ENCODE data around the gene LRR1.

DNA sequence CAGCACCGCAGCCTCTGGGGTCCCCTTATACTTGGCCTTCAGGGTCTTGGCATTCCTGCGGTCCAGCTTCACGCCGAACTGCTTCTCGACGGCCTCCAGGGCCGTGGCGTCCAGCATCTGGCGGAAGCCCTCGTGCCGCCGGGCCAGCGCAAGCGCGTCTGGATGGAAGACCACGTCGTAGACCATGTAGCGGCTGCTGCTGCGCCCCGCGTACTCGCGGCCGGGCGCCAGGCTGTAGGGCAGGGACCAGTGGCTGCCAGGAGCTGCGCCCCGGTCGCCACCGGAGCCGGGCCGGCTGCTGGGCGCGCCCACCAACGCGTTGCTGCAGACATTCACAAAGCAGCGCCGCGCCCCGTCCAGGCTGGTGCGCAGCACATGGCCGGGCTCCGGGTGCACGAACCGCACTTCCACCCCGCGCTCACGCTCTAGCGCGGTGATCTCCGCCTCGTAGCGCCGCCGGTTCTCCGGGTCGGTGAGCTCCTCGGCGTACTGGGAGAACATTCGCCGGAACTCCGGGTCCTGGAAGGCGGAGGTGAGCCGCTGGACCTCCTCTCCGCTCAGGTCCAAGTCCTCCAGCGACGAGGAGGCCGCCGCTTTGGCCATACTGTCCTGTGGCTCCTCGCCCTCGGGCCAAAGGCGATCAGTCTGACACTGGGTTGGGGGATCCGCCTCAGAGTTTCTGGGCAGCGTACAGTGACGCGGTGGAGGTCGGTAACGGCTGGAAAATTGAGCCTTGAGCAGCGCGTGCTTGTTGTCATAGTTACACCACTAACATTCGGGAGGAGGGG, 36.0 kb downstream of the LRR1 start, which contains the start of gene DNAAF2:
- no peak; the same call in none of the 2 replicates for TF ChIP-seq POLR2A (IDR thresholded peaks at IDR 0.05; ENCODE audit: low read depth, low read length)
- no peak for TF ChIP-seq POLR2AphosphoS5 (IDR thresholded peaks at IDR 0.05; ENCODE audit: low read depth, low read length)
- TF ChIP-seq TAF1 (IDR thresholded peaks at IDR 0.05; ENCODE audit: borderline replicate concordance, low read depth, low read length) = no peak
